Tibial nerve (tissue), 4 donors: Measurements from ENCODE around the gene ITPKB. TPM values are rescaled to one million over a fixed set of nuclear protein-coding genes. Genes with fewer than 3 reads are reported as not detected.

Experiments used
- DNase-seq, 2 donors: peaks; one replicate each; pipeline ENCODE4 v3.0.0-alpha.2; 2019; ENCODE audit warnings: low spot score in 2 of 2
- H3K27ac ChIP-seq, 4 donors: fragments of 200-600 bp; sonication (generic) in 3 of 4; one replicate each; pipeline ENCODE4 v1.5.1; 2017 to 2019; ENCODE audit warnings: mild to moderate bottlenecking in 1 of 4
- H3K27me3 ChIP-seq, 2 donors: fragments of 200-600 bp; sonication (generic) in 1 of 2; one replicate each; pipeline versions ENCODE4 v1.5.1 to v1.6.0; 2017 to 2019
- H3K36me3 ChIP-seq, 3 donors: fragments of 200-600 bp; sonication (generic); one replicate each; pipeline ENCODE4 v1.5.1; 2018 to 2019
- H3K4me1 ChIP-seq, 4 donors: fragments of 200-600 bp; sonication (generic) in 3 of 4; one replicate each; pipeline ENCODE4 v1.5.1; 2017 to 2019
- H3K4me3 ChIP-seq, 4 donors: fragments of 200-600 bp; sonication (generic) in 3 of 4; one replicate each; pipeline ENCODE4 v1.5.1; 2017 to 2019; ENCODE audit warnings: mild to moderate bottlenecking in 1 of 4, moderate library complexity in 1 of 4
- H3K9me3 ChIP-seq, 4 donors: fragments of 200-600 bp; sonication (generic) in 3 of 4; one replicate each; pipeline ENCODE4 v1.5.1; 2017 to 2019
- CTCF ChIP-seq, 5 experiments: fragments of 200-600 bp in 3 of 5; fragments of 450-650 bp in 2 of 5; sonication (generic) in 3 of 5; IDR thresholded peaks; one replicate each; pipeline ENCODE4 v1.5.1; 2016 to 2019; ENCODE audit warnings: antibody characterized with exemption in 5 of 5, mild to moderate bottlenecking in 3 of 5, moderate library complexity in 2 of 5
- EP300 ChIP-seq, 2 donors: sonication (generic); formaldehyde crosslinking; IDR thresholded peaks; one replicate each; pipeline ENCODE4 v1.6.1; 2017; ENCODE audit warnings: antibody characterized with exemption in 2 of 2, mild to moderate bottlenecking in 1 of 2
- POLR2A ChIP-seq, 2 donors: fragments of 450-650 bp; IDR thresholded peaks; one replicate each; pipeline ENCODE4 v1.6.1; 2017; ENCODE audit warnings: antibody characterized with exemption in 2 of 2, mild to moderate bottlenecking in 2 of 2, moderate library complexity in 2 of 2
- WGBS, 2 donors: methylation state at CpG; one replicate each; pipeline ENCODE4 v1.1.5; 2018; 5-methylcytosine and 5-hydroxymethylcytosine counted together
- total RNA-seq, 4 donors: library from RNA; depleted of rRNA; stranded (reverse); fragments of >200 nt; gene quantifications; one replicate each; pipeline ENCODE4 v1.1.0, GENCODE V29; 2016

Gene ITPKB
- total RNA-seq: 10 to 100 TPM; 49.2 to 82.0 (median 52.7) TPM

- Histone ChIP-seq H3K4me1 (peaks cover 0 to 42% (median 37%) of the 10 kb centered on the region in 4 donors), H3K36me3 (peaks cover 0 to 12% (median 0%) of the 10 kb centered on the region in 3 donors), H3K27ac (peak within 1 kb of the TSS; percentile 92 to 97 (median 94)), H3K27me3 (no peaks in the 10 kb centered on the region), H3K4me3 (peak within 1 kb of the TSS; percentile 74 to 97 (median 90)), H3K9me3 (peaks cover 0 to 4% (median 0%) of the 10 kb centered on the region in 4 donors)
- WGBS, 2 donors: 0% methylated on average over 23 of the region's 23 CpGs
- DNase-seq: peak in 1 of 2 donors; percentile 64
- TF ChIP-seq CTCF (IDR thresholded peaks at IDR 0.05) (no peak), POLR2A (IDR thresholded peaks at IDR 0.05) (peak in 1 of 2 donors; percentile 52), EP300 (IDR thresholded peaks at IDR 0.05) (peak in 1 of 2 donors; percentile 83)
Observed at GRCh38 chr1:226738995-226739695, at the start of gene ITPKB. Gene ITPKB, minus strand, starts transcription at chr1:226739282. Its CDS starts 1,824 bp downstream, at chr1:226737458.

- DNase-seq: no peak
- Histone ChIP-seq H3K27me3 (no peaks in the 10 kb centered on the region), H3K36me3 (no peaks in the 10 kb centered on the region), H3K9me3 (no peaks in the 10 kb centered on the region), H3K27ac (peak overlapping the region in 2 of 4 donors; percentile 6 to 69), H3K4me3 (no peak overlapping the region), H3K4me1 (peaks cover 0 to 25% (median 4%) of the 10 kb centered on the region in 4 donors)
- TF ChIP-seq POLR2A (IDR thresholded peaks at IDR 0.05): no peak
- no peak for TF ChIP-seq CTCF (IDR thresholded peaks at IDR 0.05)
- no peak for TF ChIP-seq EP300 (IDR thresholded peaks at IDR 0.05)
- 50 to 58% methylated on average over 7 of the region's 7 CpGs for WGBS, 2 donors
Observed at GRCh38 chr1:226787638-226788037, 48.6 kb upstream of the ITPKB start.

- TF ChIP-seq EP300 (IDR thresholded peaks at IDR 0.05): peak in 1 of 2 donors; percentile 58
- TF ChIP-seq POLR2A (IDR thresholded peaks at IDR 0.05): no peak
- Histone ChIP-seq H3K9me3 (no peaks in the 10 kb centered on the region), H3K4me1 (peaks cover 0 to 25% (median 4%) of the 10 kb centered on the region in 4 donors), H3K27ac (peak overlapping the region in 2 of 4 donors; percentile 6 to 69), H3K27me3 (no peaks in the 10 kb centered on the region), H3K4me3 (no peak overlapping the region), H3K36me3 (no peaks in the 10 kb centered on the region)
- no peak for DNase-seq
- 57 to 64% methylated on average over 2 of the region's 2 CpGs for WGBS, 2 donors
Observed at GRCh38 chr1:226787071-226787470, 48.0 kb upstream of the ITPKB start.

GRCh38 chr1:226786550-226786949, 47.5 kb upstream of the ITPKB start:
- H3K9me3 ChIP-seq: no peaks in the 10 kb centered on the region
- TF ChIP-seq EP300 (IDR thresholded peaks at IDR 0.05) (no peak), POLR2A (IDR thresholded peaks at IDR 0.05) (no peak), CTCF (IDR thresholded peaks at IDR 0.05) (no peak)
- WGBS, 2 donors: 91 to 93% methylated on average over 3 of the region's 3 CpGs
- H3K4me3 ChIP-seq: no peak overlapping the region
- H3K36me3 ChIP-seq: no peaks in the 10 kb centered on the region
- no peaks in the 10 kb centered on the region for H3K27me3 ChIP-seq
- DNase-seq: no peak
- H3K27ac ChIP-seq: peak overlapping the region in 2 of 4 donors; percentile 6 to 66
- H3K4me1 ChIP-seq: peaks cover 0 to 25% (median 4%) of the 10 kb centered on the region in 4 donors

GRCh38 chr1:226785805-226786204, 46.7 kb upstream of the ITPKB start:
- TF ChIP-seq POLR2A (IDR thresholded peaks at IDR 0.05): no peak
- TF ChIP-seq EP300 (IDR thresholded peaks at IDR 0.05): no peak
- no peak for TF ChIP-seq CTCF (IDR thresholded peaks at IDR 0.05)
- no peak for DNase-seq
- Histone ChIP-seq H3K27ac (no peak overlapping the region), H3K9me3 (no peaks in the 10 kb centered on the region), H3K4me3 (no peak overlapping the region), H3K4me1 (peaks cover 0 to 25% (median 4%) of the 10 kb centered on the region in 4 donors), H3K36me3 (no peaks in the 10 kb centered on the region), H3K27me3 (no peaks in the 10 kb centered on the region)
- 89 to 95% methylated on average over 2 of the region's 2 CpGs for WGBS, 2 donors
